GM18520 (cell line): ENCODE data around the gene NAV2.

Source experiments
- ATAC-seq: cut with Tn5 transposase; IDR thresholded peaks from one replicate; pipeline ENCODE4 v1.9.1; 2021; ENCODE audit not compliant: unreplicated experiment

NAV2 gene

DNA sequence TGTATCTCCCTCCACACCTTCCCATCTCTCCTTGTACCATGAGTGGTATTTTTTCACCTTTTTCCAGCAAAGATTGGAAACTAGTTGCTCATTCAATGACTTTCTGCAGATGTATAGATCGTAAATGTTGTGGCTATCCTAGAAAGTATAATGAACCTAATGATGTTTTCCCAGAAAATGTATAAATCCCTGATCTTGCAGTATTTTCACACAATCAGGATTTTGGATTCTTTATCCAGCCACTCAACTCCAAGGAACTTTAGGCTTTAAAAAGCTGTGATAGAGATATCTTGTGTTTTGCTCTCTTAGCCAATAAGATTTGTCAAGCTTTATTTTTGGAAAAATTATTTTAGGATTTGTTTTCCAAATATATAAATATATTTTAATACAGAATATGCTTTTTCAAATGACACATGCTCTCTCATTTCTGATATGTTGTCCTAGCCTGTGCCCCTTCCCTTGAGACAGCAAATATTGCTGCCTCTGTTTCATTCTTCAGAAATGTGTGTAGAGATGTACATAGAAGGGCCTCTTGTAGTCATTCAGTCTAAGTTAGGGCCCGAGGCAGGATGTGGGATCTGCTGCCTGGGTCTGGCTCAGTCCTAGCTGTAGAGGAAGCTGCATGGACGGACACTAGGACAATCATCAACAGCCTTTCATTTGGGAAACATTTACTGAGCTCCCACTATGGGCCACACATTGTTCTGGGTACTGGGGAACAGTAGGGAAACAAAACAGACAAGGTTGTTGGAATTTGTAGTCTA lies 62.4 kb downstream of the NAV2 start:
- no peak for ATAC-seq

DNA sequence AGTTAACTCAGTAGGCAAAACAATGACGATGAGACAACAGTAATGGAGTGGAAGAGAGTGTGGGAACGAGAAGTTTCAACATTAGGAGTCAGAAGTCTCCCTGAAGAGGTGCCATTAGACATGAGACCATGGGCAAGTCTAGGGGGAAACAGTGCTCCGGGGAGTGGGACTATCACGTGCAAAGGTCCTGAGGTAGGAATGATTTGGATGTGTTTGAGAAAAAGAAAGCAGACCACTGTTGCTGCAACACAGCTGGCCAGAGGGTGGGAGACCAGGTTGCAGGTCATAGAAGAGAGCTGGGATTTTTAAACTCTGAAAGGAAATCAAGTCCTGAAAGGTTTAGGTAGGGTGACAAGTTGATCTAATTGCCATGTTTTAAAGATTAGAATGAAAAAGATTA lies 63.0 kb downstream of the NAV2 start:
- no peak for ATAC-seq

DNA sequence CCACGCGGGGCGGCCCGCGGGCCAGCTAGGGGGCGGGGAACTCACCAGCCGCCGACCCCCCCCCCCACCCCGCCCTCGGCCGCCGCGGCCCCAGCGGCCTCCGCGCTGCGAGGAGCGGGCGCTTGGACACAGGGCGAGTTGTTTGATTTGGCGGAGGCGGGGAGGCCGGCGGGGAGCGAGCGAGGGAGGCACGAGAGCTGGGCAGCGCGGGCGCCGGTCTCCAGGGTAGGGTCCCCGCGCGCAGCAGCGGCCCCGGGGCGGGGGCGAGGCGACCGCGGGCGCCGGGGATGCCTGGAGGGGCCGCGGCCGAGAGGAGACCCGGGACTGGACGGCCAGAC lies 64.4 kb downstream of the NAV2 start:
- no peak for ATAC-seq

DNA sequence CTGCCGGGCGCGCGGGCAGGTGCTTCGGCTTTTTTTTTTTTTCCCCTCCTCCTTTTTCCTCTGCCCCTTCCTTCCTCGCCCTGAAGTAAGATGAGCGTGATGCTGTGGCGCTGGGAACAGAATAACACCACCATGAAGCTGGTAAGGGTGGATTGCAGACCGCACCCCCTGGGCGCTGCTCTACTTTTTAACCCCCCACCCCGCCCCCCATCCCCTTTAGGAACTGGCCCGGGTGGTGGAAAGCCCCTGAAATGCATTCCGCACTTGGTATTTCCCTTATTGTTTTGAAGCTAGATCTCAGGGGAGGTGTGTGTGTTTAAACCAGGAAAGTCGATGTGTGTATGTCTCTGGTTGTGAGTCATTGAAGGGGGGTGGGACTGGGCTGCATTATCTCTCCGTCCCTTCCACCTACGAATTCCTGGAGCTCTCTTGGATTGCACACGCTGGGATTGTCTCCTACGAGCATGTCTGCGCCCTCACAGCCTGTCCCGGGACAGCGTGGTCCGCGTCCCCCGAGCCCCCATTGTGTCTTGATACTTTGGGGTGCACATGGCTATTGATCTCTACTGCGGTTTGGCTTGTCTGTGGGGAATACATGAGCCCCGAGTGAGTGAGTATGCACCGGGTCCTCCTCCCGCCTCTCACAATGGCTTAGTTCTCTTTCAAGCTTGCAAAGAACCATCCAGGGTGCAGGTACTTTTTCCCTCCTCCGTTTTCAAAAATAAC lies 64.9 kb downstream of the NAV2 start:
- ATAC-seq: peak; percentile 57

DNA sequence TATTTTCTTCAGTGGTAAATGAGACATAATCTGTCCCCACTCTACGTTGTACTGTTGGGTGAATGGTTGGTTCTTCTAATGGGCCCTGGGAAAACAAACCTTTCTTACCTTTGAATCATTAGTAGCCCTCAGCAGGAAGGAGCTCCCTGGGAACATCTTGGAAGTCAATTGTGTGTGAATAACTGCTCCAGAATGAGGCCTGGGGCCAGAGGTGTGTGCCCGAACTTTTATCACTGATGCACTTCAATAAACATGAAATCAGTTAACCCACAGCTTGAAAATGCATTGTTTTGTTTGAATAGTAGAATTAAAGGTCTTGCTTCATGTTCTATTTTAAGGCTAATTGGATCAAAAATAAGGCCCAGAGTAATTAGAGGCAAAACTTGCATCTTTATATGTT lies 67.1 kb downstream of the NAV2 start:
- no peak for ATAC-seq

DNA sequence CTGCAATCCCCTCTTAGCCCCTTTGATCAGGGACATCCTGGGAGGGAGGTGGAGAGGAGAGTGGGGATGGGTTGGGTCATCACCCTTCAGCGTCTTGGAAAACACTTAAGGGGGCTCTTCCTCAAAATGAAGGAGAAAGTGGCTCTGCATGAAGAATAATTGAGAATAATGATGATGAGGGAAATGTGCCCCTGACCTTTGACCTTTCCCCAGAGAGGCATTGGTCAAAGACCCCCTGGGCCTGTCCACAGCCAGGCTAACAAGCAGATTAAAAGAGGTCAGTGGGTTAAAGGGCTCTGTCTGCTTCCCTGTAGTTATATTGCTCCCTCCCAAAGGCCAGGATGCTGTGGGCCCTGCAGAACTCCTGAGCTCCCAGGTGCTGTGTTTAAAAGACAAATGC lies 68.7 kb downstream of the NAV2 start:
- ATAC-seq: no peak

DNA sequence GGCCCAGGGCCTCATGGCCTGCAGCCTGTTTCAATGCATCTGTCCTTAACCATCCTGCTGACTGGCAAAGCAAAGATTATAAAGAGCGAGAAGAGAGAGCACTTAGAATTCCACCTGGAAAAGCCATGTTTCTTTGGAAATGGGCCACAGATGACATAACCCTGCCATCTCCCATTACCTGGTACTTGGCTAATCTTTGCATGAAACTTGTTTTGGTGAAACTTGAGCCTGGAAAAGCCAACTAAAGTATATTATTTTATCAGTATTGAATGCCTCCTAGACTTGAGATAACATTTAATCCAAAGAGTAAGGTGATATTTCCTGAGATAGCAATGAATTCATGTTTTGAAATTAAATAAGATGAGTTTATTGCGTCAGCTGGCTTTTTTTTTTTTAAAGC lies 72.6 kb downstream of the NAV2 start:
- ATAC-seq: no peak

DNA sequence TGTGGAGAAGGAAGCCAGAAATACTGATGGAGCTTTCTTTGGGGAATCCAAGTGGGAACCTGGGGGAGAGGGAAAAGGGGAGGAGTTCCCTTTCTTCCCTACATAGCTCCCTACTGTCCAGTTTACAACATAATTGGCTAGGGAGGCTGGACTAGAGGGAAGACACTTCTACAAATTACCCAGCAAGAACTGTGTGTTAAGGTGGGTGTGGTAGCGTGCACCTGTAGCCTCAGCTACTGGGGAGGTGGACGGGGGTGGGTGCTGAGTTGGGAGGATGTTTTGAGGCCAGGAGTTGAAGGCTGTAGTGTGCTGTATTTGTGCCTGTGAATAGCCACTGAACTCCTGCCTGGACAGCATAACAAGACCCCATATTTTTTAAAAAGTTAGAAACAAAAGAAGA lies 74.0 kb downstream of the NAV2 start:
- no peak for ATAC-seq

DNA sequence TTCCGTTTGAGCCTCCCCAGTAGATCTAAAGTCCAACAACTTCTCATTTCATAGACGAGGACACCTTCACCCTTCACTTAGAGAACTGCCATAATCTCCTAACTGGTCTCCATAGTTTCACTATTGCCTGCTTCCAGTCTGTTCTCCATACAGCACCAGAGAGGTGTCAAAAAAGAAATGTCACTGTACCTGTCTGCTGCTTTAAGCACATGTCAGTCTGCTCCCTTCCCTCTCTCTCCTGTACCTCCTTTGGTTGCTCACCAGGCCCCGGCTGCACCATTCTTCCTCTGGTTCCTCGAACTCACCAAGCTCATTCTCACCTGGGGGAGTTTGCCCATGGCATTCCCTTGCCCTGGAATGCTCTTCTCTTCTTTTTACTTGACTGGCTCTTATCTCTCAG lies 75.8 kb downstream of the NAV2 start:
- ATAC-seq: no peak

DNA sequence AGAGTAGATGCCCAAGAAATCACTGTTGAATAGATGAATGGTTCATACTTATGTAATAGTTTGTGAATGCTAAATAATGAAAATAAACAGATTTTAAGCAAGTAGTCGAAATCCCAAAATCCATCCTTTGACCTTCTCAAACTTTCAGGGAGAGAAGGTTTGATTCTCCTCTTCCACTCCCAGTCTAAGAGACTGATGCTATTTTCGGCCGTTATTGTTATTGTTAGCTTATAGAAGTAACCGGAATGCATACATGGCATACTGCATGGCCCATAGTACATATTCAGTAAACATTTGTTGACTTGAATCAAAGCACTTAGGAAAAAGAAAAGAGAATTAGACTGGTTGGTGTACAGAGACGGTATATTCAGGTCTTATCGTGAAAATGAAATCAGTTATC lies 76.6 kb downstream of the NAV2 start:
- no peak for ATAC-seq

DNA sequence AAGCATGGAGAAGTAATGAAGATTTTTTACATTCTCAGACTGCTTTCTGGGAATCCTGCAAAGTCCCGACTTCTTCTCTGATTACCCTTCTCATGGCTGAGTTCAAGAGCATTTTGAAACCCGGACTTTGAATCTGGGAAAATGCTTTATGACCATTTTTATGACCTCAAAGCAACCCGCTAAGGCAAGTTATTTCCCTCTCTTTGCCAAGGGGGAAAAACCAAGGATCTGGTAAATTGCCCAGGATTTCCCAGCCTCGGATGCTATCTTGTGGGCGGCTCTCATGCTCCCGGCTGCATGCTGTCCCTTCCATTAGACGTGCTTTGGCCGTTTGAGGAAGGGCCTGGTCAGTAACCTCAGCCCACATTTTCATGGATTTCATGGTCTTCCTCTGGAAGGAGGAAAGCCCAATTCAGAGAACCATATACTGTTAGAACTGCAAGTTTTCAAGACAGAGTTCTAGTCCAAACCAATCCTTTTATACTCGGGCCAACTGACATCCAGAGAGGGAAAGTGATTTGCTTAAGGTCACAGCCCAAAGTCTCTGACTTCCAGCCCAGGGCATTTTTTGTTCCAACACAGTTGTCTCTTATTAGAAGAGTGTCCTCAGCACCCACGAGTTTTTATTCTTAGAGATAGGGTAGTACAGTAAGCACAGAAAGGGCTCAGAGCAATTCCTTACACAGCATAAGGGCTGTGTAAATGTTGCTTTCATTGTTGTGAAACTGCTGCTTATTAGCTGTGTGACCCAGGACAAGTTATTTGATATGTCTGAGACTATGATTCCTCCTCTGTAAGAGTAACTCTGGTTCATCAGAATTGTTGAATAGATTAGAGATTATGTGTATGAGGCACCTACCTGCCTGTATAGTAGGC lies 77.4 kb downstream of the NAV2 start:
- ATAC-seq: no peak

DNA sequence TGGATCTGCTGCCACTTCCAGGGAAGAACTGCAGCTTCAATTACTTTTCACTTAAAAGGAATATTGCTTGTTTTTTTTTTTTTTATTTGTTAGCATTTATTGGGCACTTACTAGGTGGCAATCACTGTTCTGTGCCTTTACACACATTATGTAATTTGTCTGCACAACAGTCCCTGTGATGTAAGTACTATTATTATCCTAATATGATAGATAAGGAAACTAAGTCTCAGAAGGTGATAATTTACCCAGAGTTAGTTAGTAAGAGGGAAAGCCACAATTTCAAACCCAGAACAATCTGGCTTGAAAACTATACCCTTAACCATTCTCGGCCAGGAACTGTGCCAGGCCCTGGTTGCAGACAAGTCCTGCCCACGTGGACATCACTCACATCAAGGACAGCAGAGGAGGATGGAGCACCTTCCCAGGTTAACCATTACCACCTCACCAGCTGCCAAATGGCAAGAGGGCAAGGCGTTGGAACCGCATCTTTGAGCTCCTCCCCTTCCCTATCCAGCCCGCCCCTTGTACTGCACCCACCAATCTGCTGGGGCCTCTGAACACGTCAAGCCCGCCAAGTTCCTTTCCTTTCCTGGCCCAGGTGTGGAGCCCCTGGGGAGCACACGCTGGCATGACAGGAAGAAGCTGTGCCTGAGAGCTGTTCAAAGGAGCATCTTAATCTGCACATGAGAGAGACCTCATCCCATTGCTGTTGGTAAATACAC lies 78.4 kb downstream of the NAV2 start:
- peak; percentile 67 for ATAC-seq

DNA sequence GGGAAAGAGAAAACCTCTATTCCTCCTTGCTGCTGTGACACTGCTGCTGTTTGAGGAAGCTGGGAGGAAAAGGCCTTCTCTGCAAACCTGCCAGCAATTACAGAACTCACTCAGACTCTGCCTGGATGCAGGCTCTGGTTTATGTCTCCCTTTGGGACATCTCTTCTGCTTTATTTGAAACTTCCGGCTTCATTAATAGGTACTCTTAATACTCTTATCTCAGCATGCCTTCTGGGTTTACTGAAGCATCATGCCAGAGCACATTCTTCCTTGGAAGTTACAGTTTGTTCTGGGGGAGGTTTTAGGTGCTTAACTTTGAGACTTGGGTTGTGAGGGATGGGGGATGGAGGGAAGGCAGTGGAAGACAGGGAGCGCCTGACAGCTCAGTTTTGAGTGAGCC lies 79.9 kb downstream of the NAV2 start:
- no peak for ATAC-seq

DNA sequence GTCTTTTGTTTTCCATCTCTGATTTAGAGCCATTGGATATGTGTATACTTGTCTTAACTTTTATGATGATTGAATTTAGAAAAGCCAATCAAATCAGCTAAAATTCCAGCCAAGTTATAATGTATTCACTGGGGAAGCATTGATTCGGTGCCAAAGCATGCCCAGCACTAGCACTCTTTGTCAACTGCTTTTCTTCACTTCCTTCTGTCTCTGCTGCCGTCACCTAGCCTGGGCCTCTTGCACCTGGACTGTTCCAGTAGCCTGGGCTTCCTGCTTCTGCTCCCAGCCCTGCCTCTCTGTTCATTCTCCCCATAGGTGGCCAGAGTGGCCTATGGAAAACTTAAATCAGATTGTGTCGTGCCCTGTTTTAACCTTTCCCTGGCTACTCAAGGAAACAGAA lies 80.7 kb downstream of the NAV2 start:
- ATAC-seq: no peak

DNA sequence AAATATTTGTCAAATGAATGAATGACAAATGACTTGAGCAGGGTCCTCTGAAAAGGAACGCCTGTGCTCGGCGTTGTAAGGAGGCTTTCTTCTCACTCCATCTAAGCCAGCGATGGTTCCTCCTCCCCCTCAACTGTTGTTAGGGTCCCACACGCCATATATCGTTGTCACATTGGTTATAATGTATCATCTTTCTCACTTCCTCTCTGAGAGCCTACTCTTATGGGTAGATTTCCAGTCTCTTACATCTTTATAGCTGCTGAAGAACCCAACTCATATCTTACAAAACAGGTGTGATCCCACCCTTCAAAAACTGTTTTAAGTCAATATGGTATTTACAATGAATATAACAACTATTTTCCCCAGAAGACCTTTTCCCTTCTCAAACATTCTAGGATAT lies 81.5 kb downstream of the NAV2 start:
- ATAC-seq: no peak

DNA sequence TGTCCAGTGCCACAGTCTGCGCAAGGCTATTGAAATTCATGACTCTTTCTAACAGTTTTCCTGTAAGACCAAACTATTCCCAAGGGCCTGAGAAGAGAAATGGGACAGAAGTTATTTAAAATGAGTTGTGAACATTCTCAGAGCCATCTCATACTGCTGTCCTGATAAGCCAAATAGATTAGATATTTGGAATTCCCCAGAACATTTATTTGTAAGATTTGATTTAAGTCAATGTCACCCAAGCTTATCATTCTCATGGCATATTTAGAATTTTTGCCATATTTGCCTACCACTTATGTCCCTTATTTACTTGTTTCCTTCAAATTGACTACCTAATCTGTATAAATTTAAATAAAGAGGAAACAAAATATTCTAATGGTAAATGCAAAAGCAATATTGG lies 82.4 kb downstream of the NAV2 start:
- no peak for ATAC-seq

DNA sequence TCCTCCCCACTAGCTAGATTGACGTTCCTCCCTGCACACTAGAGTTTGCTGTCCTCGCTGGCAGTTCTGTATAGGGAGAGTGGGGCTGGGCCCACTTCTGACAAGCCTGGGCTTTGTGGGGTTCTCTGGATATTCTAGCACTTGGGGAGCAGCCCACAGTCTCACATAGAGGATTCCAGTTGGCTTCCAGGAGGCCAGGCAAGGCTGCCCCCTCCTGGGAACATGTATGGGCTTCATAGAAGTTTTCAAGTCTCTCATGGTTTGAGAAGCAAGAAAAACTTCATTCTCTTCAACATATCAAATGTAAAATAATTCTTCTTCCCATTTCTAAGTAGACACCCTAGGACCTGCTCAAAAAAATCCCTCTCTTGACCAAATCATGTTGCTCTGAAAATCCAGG lies 87.5 kb downstream of the NAV2 start:
- no peak for ATAC-seq

DNA sequence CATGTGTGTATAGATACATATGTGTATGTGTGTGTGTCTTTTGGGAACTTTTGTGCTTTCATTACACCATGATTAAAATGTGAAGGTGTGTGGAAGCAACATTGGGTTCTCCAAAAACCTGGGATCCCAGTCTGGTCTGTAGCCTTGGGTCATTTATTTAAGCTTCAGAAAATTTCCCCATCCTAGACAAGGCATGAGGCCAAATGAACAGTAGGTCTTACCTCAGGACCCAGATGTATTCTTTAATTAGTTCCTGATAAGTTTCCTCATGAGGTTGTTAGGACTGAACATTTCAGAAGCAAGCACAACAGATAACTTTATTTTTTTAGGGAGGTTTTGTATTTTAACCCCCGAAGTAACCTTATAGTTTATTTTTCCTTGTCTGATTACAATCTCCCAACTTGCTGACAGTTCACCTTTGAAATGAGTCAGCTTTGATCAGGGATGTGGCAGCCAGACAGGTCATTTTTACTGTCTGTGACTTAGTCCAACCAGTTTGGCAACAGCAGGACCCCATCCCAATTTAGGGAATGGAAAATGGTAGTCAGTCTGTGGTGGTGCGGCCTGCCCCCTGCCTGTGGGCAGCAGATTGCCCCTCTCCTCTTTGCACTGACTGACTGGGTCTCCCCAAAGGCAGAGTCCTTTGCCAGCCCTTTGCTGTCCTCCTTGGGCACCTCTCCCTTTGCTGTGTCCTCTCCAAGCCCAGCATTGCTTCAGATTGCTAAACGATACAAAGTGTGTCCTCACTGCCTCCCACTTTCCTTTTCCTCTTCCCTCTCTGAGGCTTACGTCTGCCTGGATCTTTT lies 88.3 kb downstream of the NAV2 start:
- no peak for ATAC-seq

DNA sequence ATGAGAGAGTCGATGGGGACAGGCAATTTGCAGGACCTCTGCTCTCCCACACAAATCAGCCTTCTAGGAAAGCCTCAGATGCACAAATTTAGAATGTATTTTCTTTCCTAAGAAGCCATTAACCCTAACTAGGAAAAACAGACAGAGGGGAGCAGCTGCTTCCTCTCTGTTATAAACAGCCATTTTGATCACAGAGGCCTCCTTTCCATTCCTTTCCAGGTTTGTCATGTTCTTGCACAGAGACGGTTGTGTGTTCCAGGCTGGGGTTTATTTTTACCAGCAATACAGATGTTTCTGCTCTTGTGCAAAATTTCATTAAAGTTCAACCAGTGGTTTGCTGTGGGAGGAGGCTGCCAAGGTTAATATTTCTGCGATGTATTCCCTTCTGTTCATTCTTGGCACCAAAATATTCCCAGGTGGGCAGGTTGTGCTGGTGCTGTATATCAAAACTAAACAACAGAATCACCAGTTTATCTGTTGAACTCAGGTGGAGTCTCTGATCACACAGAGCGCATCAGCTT lies 90.2 kb downstream of the NAV2 start:
- ATAC-seq: no peak

DNA sequence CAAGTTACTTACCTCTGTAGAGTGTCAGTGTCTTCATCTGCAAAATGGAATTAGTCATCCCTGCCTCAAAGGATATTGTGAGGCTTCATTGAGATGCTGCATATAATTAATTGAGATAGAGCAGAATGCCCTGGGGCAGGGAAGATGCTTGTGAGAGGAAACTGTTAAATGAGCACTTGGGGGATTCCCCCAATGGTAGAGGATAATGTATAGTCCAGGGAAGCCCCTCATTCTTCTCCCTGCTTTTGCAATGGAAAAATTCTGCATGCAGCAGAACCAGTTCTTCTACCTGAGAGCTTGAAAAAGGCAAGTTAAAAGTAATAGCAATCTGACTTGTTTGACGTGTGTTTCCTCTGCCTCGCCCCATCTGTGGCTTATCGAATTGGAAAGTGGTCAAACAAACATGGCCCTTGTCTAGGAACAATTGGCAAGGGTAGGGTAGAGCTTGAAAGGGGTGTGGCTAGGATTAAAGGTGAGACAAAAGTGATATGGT lies 90.9 kb downstream of the NAV2 start:
- ATAC-seq: no peak
